GM18868 (cell line): Measurements from ENCODE around the gene HNRNPR.
"Not testable (repeated sequence)": the region's sequence is repeated elsewhere in the genome, so short reads cannot be mapped to it uniquely, and the experiment has no call there.

Source experiments
- ATAC-seq: cut with Tn5 transposase; IDR thresholded peaks from one replicate; pipeline ENCODE4 v1.9.1; 2021; ENCODE audit warnings: mild to moderate bottlenecking, moderate library complexity; ENCODE audit not compliant: unreplicated experiment

Gene HNRNPR

GRCh38 chr1:23257371-23257770 lies 86.7 kb downstream of the HNRNPR start:
- not testable (repeated sequence) for ATAC-seq
